ENCODE results near the gene CNTN2. TPM values are rescaled to one million over a fixed set of nuclear protein-coding genes. Genes with fewer than 3 reads are reported as not detected.
A peak's percentile ranks its signal among the peaks of the same experiment; 100 is the strongest.

CNTN2 gene
- total RNA-seq, 1 donor, result not detected

DNA sequence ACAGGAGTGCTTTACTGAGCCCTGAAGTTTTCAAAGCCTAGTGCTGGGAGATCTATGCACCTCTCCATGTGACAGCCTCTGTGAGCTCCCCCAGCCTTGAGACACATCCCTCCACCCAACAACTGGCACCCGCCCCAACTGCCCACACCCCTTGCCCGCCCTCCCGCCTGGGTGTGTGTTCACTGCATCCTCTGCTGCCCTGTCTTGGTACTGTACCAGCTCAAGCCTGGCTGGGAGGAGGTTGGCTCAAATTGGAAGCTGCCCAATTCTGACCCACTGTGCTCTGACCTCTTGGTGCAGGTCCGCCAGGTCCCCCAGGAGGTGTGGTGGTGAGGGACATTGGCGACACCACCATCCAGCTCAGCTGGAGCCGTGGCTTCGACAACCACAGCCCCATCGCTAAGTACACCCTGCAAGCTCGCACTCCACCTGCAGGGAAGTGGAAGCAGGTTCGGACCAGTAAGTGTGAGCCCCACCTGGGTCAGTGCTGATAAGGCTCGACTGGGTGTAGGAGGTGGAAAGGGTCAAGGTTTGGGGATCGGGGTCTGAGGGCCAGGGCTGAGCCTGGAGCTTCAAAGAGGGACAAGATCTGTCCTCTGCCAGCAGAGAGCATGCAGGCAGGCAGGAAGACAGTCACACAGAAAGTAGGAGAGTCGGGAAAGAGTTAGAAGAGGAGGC is 23.3 kb downstream of the CNTN2 start:
- H3K4me1 ChIP-seq (ENCODE audit: insufficient read depth, low read length), result no peaks in the 10 kb centered on the region
- TF ChIP-seq, protein P1, sequence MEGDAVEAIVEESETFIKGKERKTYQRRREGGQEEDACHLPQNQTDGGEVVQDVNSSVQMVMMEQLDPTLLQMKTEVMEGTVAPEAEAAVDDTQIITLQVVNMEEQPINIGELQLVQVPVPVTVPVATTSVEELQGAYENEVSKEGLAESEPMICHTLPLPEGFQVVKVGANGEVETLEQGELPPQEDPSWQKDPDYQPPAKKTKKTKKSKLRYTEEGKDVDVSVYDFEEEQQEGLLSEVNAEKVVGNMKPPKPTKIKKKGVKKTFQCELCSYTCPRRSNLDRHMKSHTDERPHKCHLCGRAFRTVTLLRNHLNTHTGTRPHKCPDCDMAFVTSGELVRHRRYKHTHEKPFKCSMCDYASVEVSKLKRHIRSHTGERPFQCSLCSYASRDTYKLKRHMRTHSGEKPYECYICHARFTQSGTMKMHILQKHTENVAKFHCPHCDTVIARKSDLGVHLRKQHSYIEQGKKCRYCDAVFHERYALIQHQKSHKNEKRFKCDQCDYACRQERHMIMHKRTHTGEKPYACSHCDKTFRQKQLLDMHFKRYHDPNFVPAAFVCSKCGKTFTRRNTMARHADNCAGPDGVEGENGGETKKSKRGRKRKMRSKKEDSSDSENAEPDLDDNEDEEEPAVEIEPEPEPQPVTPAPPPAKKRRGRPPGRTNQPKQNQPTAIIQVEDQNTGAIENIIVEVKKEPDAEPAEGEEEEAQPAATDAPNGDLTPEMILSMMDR (IDR thresholded peaks at IDR 0.05; ENCODE audit: extremely low read depth, low read depth, low read length), result no peak
- no peak overlapping the region for H2AFZ ChIP-seq (ENCODE audit: low read length)
- peaks cover 5% of the 10 kb centered on the region for H3K27me3 ChIP-seq (ENCODE audit: insufficient read depth, low read length)
- H4K20me1 ChIP-seq (ENCODE audit: insufficient read depth, low read length), result no peaks in the 10 kb centered on the region
- H3K9me3 ChIP-seq (ENCODE audit: low read depth, low read length), result no peaks in the 10 kb centered on the region
- H3K27ac ChIP-seq (ENCODE audit: low read depth, low read length), result no peak overlapping the region
- no peaks in the 10 kb centered on the region for H3K36me3 ChIP-seq (ENCODE audit: insufficient read depth, low read length)
- DNase-seq (ENCODE audit: insufficient read length, low spot score, missing footprints), result peak; percentile 62
- no peak overlapping the region for H3K4me3 ChIP-seq (ENCODE audit: insufficient read depth, low read length)
- no peaks in the 10 kb centered on the region for H3K79me2 ChIP-seq (ENCODE audit: insufficient read depth, low read length)
- H3K4me2 ChIP-seq (ENCODE audit: insufficient read depth, low read length), result no peak overlapping the region

DNA sequence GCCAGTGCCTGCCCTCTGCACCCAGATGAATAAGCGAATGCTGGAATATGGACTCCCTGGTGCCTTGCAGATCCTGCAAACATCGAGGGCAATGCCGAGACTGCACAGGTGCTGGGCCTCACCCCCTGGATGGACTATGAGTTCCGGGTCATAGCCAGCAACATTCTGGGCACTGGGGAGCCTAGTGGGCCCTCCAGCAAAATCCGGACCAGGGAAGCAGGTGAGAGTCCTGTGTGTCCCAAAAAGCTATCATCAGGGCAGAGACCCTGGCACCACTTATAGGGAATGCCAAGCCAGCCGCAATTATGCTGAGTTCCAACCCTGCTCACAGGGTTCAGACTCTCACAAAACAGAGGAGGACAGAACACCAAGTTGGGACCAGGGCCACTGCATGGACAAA is 24.0 kb downstream of the CNTN2 start:
- Histone ChIP-seq H3K4me2 (ENCODE audit: insufficient read depth, low read length) (no peak overlapping the region), H2AFZ (ENCODE audit: low read length) (no peak overlapping the region), H3K4me1 (ENCODE audit: insufficient read depth, low read length) (no peaks in the 10 kb centered on the region), H3K79me2 (ENCODE audit: insufficient read depth, low read length) (no peaks in the 10 kb centered on the region), H3K4me3 (ENCODE audit: insufficient read depth, low read length) (no peak overlapping the region), H3K9me3 (ENCODE audit: low read depth, low read length) (no peaks in the 10 kb centered on the region), H3K36me3 (ENCODE audit: insufficient read depth, low read length) (no peaks in the 10 kb centered on the region), H4K20me1 (ENCODE audit: insufficient read depth, low read length) (no peaks in the 10 kb centered on the region), H3K27ac (ENCODE audit: low read depth, low read length) (no peak overlapping the region), H3K27me3 (ENCODE audit: insufficient read depth, low read length) (peaks cover 5% of the 10 kb centered on the region)
- TF ChIP-seq, protein P1 (IDR thresholded peaks at IDR 0.05; ENCODE audit: extremely low read depth, low read depth, low read length), result no peak
- DNase-seq (ENCODE audit: insufficient read length, low spot score, missing footprints), result peak; percentile 8

DNA sequence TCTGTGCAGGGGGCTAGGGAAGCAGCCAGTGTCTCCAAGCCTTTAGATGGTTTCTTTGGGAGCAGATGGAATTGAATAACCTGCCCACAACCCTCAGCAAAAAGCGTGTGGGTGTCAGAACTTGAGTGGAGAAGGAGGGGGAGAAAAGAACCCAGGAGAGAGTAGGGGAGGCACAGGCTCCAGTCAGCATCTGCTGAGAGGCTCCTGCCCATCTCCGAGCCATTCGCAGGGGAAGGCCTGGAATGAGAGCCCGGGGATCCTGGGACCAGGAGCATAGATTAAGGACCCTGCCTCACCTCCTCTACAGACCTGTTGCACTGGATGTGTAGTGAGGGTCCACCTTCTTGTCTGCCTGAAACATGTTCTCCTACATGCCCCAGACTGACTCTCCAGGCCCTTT is 25.0 kb downstream of the CNTN2 start:
- TF ChIP-seq, protein P1 (IDR thresholded peaks at IDR 0.05; ENCODE audit: extremely low read depth, low read depth, low read length), result no peak
- DNase-seq (ENCODE audit: insufficient read length, low spot score, missing footprints), result peak; percentile 62
- Histone ChIP-seq H3K27me3 (ENCODE audit: insufficient read depth, low read length) (peaks cover 5% of the 10 kb centered on the region), H3K4me2 (ENCODE audit: insufficient read depth, low read length) (no peak overlapping the region), H3K4me1 (ENCODE audit: insufficient read depth, low read length) (no peaks in the 10 kb centered on the region), H2AFZ (ENCODE audit: low read length) (no peak overlapping the region), H3K36me3 (ENCODE audit: insufficient read depth, low read length) (no peaks in the 10 kb centered on the region), H4K20me1 (ENCODE audit: insufficient read depth, low read length) (no peaks in the 10 kb centered on the region), H3K27ac (ENCODE audit: low read depth, low read length) (no peak overlapping the region), H3K4me3 (ENCODE audit: insufficient read depth, low read length) (no peak overlapping the region), H3K79me2 (ENCODE audit: insufficient read depth, low read length) (no peaks in the 10 kb centered on the region), H3K9me3 (ENCODE audit: low read depth, low read length) (no peaks in the 10 kb centered on the region)

DNA sequence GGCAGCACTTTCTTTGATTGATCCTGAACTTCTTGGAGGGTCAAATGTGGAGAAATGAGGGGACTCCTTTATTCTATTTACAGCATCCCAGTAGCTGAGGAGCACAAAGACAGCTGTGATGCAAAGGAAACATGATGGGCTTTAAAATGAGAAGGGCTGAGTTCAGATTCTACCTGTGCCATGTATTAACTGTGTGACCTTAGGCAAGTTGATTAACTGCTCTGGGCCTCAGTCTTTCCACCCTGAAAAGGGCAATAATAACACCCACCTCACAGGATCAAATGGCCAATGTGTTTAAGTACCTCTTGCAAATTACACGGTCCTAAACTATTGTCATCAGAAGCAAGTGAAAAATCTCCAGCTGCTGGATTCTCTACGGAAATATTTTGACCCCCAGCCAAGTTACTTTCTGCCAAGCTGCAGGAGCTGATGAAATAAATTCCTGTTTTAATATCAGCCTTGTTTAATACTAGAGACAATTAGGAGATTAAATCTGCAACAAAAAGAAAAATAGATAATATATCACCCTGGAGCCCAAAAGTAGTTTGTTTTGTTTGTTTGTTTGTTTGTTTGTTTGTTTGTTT is 25.5 kb downstream of the CNTN2 start:
- Histone ChIP-seq H3K4me2 (ENCODE audit: insufficient read depth, low read length) (no peak overlapping the region), H3K9me3 (ENCODE audit: low read depth, low read length) (no peaks in the 10 kb centered on the region)
- DNase-seq (ENCODE audit: insufficient read length, low spot score, missing footprints), result peak; percentile 45

More for the DNA sequence above, 25.5 kb downstream of the CNTN2 start:
- Histone ChIP-seq H4K20me1 (ENCODE audit: insufficient read depth, low read length) (no peaks in the 10 kb centered on the region), H3K79me2 (ENCODE audit: insufficient read depth, low read length) (no peaks in the 10 kb centered on the region), H3K27ac (ENCODE audit: low read depth, low read length) (no peak overlapping the region), H3K4me1 (ENCODE audit: insufficient read depth, low read length) (no peaks in the 10 kb centered on the region), H2AFZ (ENCODE audit: low read length) (no peak overlapping the region), H3K4me3 (ENCODE audit: insufficient read depth, low read length) (no peak overlapping the region), H3K36me3 (ENCODE audit: insufficient read depth, low read length) (no peaks in the 10 kb centered on the region), H3K27me3 (ENCODE audit: insufficient read depth, low read length) (peaks cover 1% of the 10 kb centered on the region)
- TF ChIP-seq, protein P1 (IDR thresholded peaks at IDR 0.05; ENCODE audit: extremely low read depth, low read depth, low read length), result no peak
